Measurements from ENCODE around the gene CCNA1.

DNA sequence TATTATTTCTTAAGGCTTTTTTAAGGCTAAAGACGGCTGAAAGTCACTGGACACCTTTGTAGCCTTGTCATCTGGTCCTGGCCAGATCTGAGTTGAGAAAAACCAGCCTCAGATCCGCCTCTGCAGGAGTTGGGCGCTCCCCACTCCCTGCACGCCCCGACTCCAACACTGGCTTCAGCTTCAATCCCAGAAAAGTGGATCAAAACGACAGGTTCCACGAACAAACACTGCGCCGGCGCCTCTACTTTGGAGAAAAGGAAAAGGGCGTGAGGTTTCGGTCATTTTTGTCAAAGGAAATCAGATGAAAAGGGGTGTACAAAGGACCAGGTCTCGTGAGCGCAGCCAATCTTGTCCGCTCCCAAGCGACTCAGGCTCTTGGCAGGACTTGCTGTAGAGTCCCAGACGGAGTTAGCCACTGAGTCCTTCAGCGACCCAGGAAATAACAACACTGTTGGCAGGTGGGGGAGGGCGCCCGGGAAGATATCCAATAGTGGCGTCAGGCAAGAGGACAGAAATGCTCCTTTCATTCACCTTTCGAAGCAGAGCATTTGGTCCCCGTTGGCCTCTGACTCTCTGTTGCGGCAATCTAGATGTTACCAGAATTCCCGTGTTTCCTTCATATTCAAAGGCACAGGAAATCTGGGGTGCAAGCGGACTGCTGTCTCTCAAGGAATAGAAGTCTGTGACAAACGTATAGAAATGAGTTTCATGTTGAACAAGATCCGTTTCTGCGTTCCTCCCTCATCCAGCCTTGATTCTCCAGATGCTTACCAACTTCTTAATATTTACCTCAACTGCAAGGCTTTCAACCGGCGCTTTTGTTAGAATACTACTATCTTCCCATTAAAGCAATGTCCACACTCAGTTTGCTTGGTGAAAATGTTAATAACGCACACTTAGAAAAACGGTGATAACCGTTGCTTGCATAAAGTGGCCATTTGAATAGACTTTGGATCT lies 1.8 kb upstream of the CCNA1 start:
- no peak for TF ChIP-seq BCL3 (IDR thresholded peaks at IDR 0.05; ENCODE audit: borderline replicate concordance, insufficient read depth, low read depth, low read length, poor library complexity, severe bottlenecking)
- TF ChIP-seq, protein P1, sequence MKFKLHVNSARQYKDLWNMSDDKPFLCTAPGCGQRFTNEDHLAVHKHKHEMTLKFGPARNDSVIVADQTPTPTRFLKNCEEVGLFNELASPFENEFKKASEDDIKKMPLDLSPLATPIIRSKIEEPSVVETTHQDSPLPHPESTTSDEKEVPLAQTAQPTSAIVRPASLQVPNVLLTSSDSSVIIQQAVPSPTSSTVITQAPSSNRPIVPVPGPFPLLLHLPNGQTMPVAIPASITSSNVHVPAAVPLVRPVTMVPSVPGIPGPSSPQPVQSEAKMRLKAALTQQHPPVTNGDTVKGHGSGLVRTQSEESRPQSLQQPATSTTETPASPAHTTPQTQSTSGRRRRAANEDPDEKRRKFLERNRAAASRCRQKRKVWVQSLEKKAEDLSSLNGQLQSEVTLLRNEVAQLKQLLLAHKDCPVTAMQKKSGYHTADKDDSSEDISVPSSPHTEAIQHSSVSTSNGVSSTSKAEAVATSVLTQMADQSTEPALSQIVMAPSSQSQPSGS (IDR thresholded peaks at IDR 0.05; ENCODE audit: low read length): no peak

Measured in GM12878 (cell line).